Tibial nerve (tissue), 4 donors: ENCODE measurements around the gene GUCY1B1. TPM values are rescaled to one million over a fixed set of nuclear protein-coding genes. Genes with fewer than 3 reads are reported as not detected.

Experiments
- DNase-seq, 2 donors: peaks; one replicate each; pipeline ENCODE4 v3.0.0-alpha.2; 2019; ENCODE audit warnings: low spot score in 2 of 2
- H3K27ac ChIP-seq, 4 donors: fragments of 200-600 bp; sonication (generic) in 3 of 4; one replicate each; pipeline ENCODE4 v1.5.1; 2017 to 2019; ENCODE audit warnings: mild to moderate bottlenecking in 1 of 4
- H3K27me3 ChIP-seq, 2 donors: fragments of 200-600 bp; sonication (generic) in 1 of 2; one replicate each; pipeline versions ENCODE4 v1.5.1 to v1.6.0; 2017 to 2019
- H3K36me3 ChIP-seq, 3 donors: fragments of 200-600 bp; sonication (generic); one replicate each; pipeline ENCODE4 v1.5.1; 2018 to 2019
- H3K4me1 ChIP-seq, 4 donors: fragments of 200-600 bp; sonication (generic) in 3 of 4; one replicate each; pipeline ENCODE4 v1.5.1; 2017 to 2019
- H3K4me3 ChIP-seq, 4 donors: fragments of 200-600 bp; sonication (generic) in 3 of 4; one replicate each; pipeline ENCODE4 v1.5.1; 2017 to 2019; ENCODE audit warnings: mild to moderate bottlenecking in 1 of 4, moderate library complexity in 1 of 4
- H3K9me3 ChIP-seq, 4 donors: fragments of 200-600 bp; sonication (generic) in 3 of 4; one replicate each; pipeline ENCODE4 v1.5.1; 2017 to 2019
- EP300 ChIP-seq, 2 donors: sonication (generic); formaldehyde crosslinking; IDR thresholded peaks; one replicate each; pipeline ENCODE4 v1.6.1; 2017; ENCODE audit warnings: antibody characterized with exemption in 2 of 2, mild to moderate bottlenecking in 1 of 2
- POLR2A ChIP-seq, 2 donors: fragments of 450-650 bp; IDR thresholded peaks; one replicate each; pipeline ENCODE4 v1.6.1; 2017; ENCODE audit warnings: antibody characterized with exemption in 2 of 2, mild to moderate bottlenecking in 2 of 2, moderate library complexity in 2 of 2
- WGBS, 2 donors: methylation state at CpG; one replicate each; pipeline ENCODE4 v1.1.5; 2018; 5-methylcytosine and 5-hydroxymethylcytosine counted together
- total RNA-seq, 4 donors: library from RNA; depleted of rRNA; stranded (reverse); fragments of >200 nt; gene quantifications; one replicate each; pipeline ENCODE4 v1.1.0, GENCODE V29; 2016
- TF ChIP-seq, protein P1 (sequence below), 5 experiments: fragments of 200-600 bp in 3 of 5; fragments of 450-650 bp in 2 of 5; sonication (generic) in 3 of 5; IDR thresholded peaks; one replicate each; pipeline ENCODE4 v1.5.1; 2016 to 2019; ENCODE audit warnings: antibody characterized with exemption in 5 of 5, mild to moderate bottlenecking in 3 of 5, moderate library complexity in 2 of 5

The GUCY1B1 gene
- total RNA-seq, 4 donors from 2014 or later, result 8.6 to 17.5 (median 12.3) TPM

GRCh38 chr4:155800685-155801343 is 42.0 kb downstream of the GUCY1B1 start:
- WGBS, 2 donors, result 84 to 85% methylated on average over 7 of the region's 7 CpGs
- no peak for DNase-seq
- H3K9me3 ChIP-seq, result no peaks in the 10 kb centered on the region
- no peak overlapping the region for H3K4me3 ChIP-seq
- peaks cover 0 to 23% (median 0%) of the 10 kb centered on the region in 3 donors for H3K36me3 ChIP-seq
- no peaks in the 10 kb centered on the region for H3K27me3 ChIP-seq
- TF ChIP-seq EP300 (IDR thresholded peaks at IDR 0.05) (no peak), POLR2A (IDR thresholded peaks at IDR 0.05) (no peak)
- TF ChIP-seq, protein P1, sequence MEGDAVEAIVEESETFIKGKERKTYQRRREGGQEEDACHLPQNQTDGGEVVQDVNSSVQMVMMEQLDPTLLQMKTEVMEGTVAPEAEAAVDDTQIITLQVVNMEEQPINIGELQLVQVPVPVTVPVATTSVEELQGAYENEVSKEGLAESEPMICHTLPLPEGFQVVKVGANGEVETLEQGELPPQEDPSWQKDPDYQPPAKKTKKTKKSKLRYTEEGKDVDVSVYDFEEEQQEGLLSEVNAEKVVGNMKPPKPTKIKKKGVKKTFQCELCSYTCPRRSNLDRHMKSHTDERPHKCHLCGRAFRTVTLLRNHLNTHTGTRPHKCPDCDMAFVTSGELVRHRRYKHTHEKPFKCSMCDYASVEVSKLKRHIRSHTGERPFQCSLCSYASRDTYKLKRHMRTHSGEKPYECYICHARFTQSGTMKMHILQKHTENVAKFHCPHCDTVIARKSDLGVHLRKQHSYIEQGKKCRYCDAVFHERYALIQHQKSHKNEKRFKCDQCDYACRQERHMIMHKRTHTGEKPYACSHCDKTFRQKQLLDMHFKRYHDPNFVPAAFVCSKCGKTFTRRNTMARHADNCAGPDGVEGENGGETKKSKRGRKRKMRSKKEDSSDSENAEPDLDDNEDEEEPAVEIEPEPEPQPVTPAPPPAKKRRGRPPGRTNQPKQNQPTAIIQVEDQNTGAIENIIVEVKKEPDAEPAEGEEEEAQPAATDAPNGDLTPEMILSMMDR (IDR thresholded peaks at IDR 0.05), result no peak
- no peak overlapping the region for H3K27ac ChIP-seq
- no peaks in the 10 kb centered on the region for H3K4me1 ChIP-seq

GRCh38 chr4:155802190-155802959 is 43.6 kb downstream of the GUCY1B1 start:
- no peak for DNase-seq
- TF ChIP-seq POLR2A (IDR thresholded peaks at IDR 0.05) (no peak), EP300 (IDR thresholded peaks at IDR 0.05) (no peak)
- TF ChIP-seq, protein P1 (IDR thresholded peaks at IDR 0.05), result no peak
- no peak overlapping the region for H3K27ac ChIP-seq
- 82% methylated on average over 9 of the region's 9 CpGs for WGBS, 2 donors
- H3K27me3 ChIP-seq, result no peaks in the 10 kb centered on the region
- H3K36me3 ChIP-seq, result peaks cover 0 to 23% (median 0%) of the 10 kb centered on the region in 3 donors
- H3K9me3 ChIP-seq, result no peaks in the 10 kb centered on the region
- H3K4me3 ChIP-seq, result no peak overlapping the region
- H3K4me1 ChIP-seq, result no peaks in the 10 kb centered on the region

DNA sequence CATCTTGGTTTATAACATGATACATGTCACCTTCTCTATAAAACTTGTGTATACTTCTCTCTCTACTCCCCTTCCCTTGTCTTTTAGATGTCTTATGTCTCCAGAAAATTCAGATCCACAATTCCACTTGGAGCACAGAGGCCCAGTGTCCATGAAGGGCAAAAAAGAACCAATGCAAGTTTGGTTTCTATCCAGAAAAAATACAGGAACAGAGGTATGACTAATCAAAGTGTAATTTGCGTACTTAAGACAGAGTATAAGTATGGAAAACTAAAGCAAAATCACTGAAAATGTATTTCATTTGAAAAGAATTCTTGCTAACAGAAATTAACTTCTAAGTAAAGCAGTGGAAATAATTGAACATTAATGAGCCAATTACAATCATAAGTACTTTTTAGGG is 46.2 kb downstream of the GUCY1B1 start:
- 72 to 90% methylated on average over 1 of the region's 1 CpG for WGBS, 2 donors
- Histone ChIP-seq H3K27ac (no peak overlapping the region), H3K4me1 (no peaks in the 10 kb centered on the region)

GRCh38 chr4:155807021-155807420 is 48.2 kb downstream of the GUCY1B1 start:
- H3K27ac ChIP-seq, result no peak overlapping the region
- DNase-seq, result no peak
- no peaks in the 10 kb centered on the region for H3K9me3 ChIP-seq
- WGBS, 2 donors, result 27 to 36% methylated on average over 1 of the region's 1 CpG
- no peaks in the 10 kb centered on the region for H3K27me3 ChIP-seq
- peaks cover 0 to 23% (median 0%) of the 10 kb centered on the region in 3 donors for H3K36me3 ChIP-seq
- no peak overlapping the region for H3K4me3 ChIP-seq
- no peaks in the 10 kb centered on the region for H3K4me1 ChIP-seq
- TF ChIP-seq EP300 (IDR thresholded peaks at IDR 0.05) (no peak), POLR2A (IDR thresholded peaks at IDR 0.05) (no peak)
- TF ChIP-seq, protein P1 (IDR thresholded peaks at IDR 0.05), result no peak

More for the DNA sequence above, 46.2 kb downstream of the GUCY1B1 start:
- no peaks in the 10 kb centered on the region for H3K27me3 ChIP-seq
- no peak overlapping the region for H3K4me3 ChIP-seq
- H3K36me3 ChIP-seq, result peaks cover 0 to 23% (median 0%) of the 10 kb centered on the region in 3 donors
- H3K9me3 ChIP-seq, result no peaks in the 10 kb centered on the region
- DNase-seq, result no peak
- TF ChIP-seq EP300 (IDR thresholded peaks at IDR 0.05) (no peak), POLR2A (IDR thresholded peaks at IDR 0.05) (no peak)
- TF ChIP-seq, protein P1 (IDR thresholded peaks at IDR 0.05), result no peak

GRCh38 chr4:155809835-155810234 is 51.0 kb downstream of the GUCY1B1 start:
- Histone ChIP-seq H3K36me3 (no peaks in the 10 kb centered on the region), H3K27ac (no peak overlapping the region), H3K4me3 (no peak overlapping the region), H3K9me3 (no peaks in the 10 kb centered on the region), H3K4me1 (no peaks in the 10 kb centered on the region), H3K27me3 (no peaks in the 10 kb centered on the region)
- DNase-seq, result peak in 1 of 2 donors; percentile 17
- 76 to 77% methylated on average over 1 of the region's 1 CpG for WGBS, 2 donors
- no peak for TF ChIP-seq POLR2A (IDR thresholded peaks at IDR 0.05)
- TF ChIP-seq, protein P1 (IDR thresholded peaks at IDR 0.05), result peak; percentile 30 to 58 (median 43)
